IMR-90 (cell line): ENCODE results near the gene EIF4B. TPM values are rescaled to one million over a fixed set of nuclear protein-coding genes. Genes with fewer than 3 reads are reported as not detected.

Source experiments
- ATAC-seq: fragments of 200-7000 bp; cut with Tn5 transposase; 2 replicates; pipeline ENCODE4 v1.9.1; 2020; ENCODE audit warnings: low read depth, mild to moderate bottlenecking, moderate library complexity
- BruUV-seq: library from RNA; stranded (reverse); fragments of 400-500 nt; replicated peaks from 2 replicates; lab custom pipeline; 2021; lab: Mats Ljungman, UMichigan
- CTCF ChIA-PET: fragments of 300-600 bp; formaldehyde crosslinking; extraction: SDS; loops from one replicate; lab custom pipeline; 2021; ENCODE audit warnings: antibody characterized with exemption; lab: Yijun Ruan, JAX
- POLR2A ChIA-PET: fragments of 300-600 bp; sonication (Branson Sonifier 250); formaldehyde crosslinking; loops from one replicate; lab custom pipeline; 2022; ENCODE audit warnings: antibody characterized with exemption; ENCODE audit not compliant: unreplicated experiment; lab: Charles Lee
- DNase-seq: peaks from one replicate; pipeline ENCODE4 v3.0.0; 2013
- H2AFZ ChIP-seq: replicated peaks from 2 replicates; pipeline ENCODE3; 2013; ENCODE audit warnings: low read length, mild to moderate bottlenecking; ENCODE audit not compliant: poor library complexity
- H2AK5ac ChIP-seq: 2 replicates; pipeline ENCODE4 v1.6.1; 2013; ENCODE audit warnings: low read depth, low read length, inconsistent platforms
- H2AK9ac ChIP-seq: replicated peaks from 2 replicates; pipeline ENCODE3; 2013; ENCODE audit warnings: mild to moderate bottlenecking, low read depth, low read length, moderate library complexity; ENCODE audit not compliant: poor library complexity
- H2BK120ac ChIP-seq: 2 replicates; pipeline ENCODE4 v1.6.1; 2013; ENCODE audit warnings: low read depth, low read length, inconsistent platforms
- H2BK15ac ChIP-seq: 3 replicates; pipeline ENCODE4 v1.6.1; 2013; ENCODE audit warnings: low read depth, low read length, inconsistent platforms
- H2BK20ac ChIP-seq: 2 replicates; pipeline ENCODE4 v1.6.1; 2013; ENCODE audit warnings: low read depth, mild to moderate bottlenecking, inconsistent platforms, low read length, moderate library complexity
- H2BK5ac ChIP-seq: 2 replicates; pipeline ENCODE4 v1.6.1; 2013; ENCODE audit warnings: mild to moderate bottlenecking, low read depth, low read length, inconsistent platforms; ENCODE audit not compliant: poor library complexity, severe bottlenecking
- H3K14ac ChIP-seq: replicated peaks from 2 replicates; pipeline ENCODE4 v1.6.1; 2013; ENCODE audit warnings: low read depth, low read length, inconsistent platforms
- H3K18ac ChIP-seq: 2 replicates; pipeline ENCODE4 v1.6.1; 2013; ENCODE audit warnings: low read depth, low read length, control low read depth
- H3K23ac ChIP-seq: 2 replicates; pipeline ENCODE4 v1.6.1; 2013; ENCODE audit warnings: low read depth, low read length, inconsistent platforms
- H3K27ac ChIP-seq: 2 replicates; pipeline ENCODE4 v1.5.1; 2013; ENCODE audit warnings: mild to moderate bottlenecking, control low read depth, low read length; ENCODE audit not compliant: insufficient read depth
- H3K27me3 ChIP-seq: 2 replicates; pipeline ENCODE4 v1.6.1; 2013; ENCODE audit warnings: low read length; ENCODE audit not compliant: control insufficient read depth, insufficient read depth
- H3K36me3 ChIP-seq: 2 replicates; pipeline ENCODE4 v1.6.1; 2013; ENCODE audit warnings: low read length, mixed read lengths; ENCODE audit not compliant: control insufficient read depth, insufficient read depth
- H3K4ac ChIP-seq: 2 replicates; pipeline ENCODE4 v1.6.1; 2013; ENCODE audit warnings: low read depth, low read length, inconsistent platforms
- H3K4me1 ChIP-seq: 2 replicates; pipeline ENCODE4 v1.6.1; 2013; ENCODE audit warnings: low read length, mixed read lengths; ENCODE audit not compliant: control insufficient read depth, insufficient read depth
- H3K4me2 ChIP-seq: 2 replicates; pipeline ENCODE4 v1.6.1; 2013; ENCODE audit warnings: low read depth, mild to moderate bottlenecking, control low read depth, low read length, moderate library complexity
- H3K4me3 ChIP-seq: 2 replicates; pipeline ENCODE4 v1.5.1; 2013; ENCODE audit warnings: low read depth, mild to moderate bottlenecking, control low read depth, low read length, moderate library complexity; ENCODE audit not compliant: insufficient read depth
- H3K56ac ChIP-seq: 2 replicates; pipeline ENCODE4 v1.6.1; 2013; ENCODE audit warnings: low read length, inconsistent platforms; ENCODE audit not compliant: insufficient read depth; ENCODE audit errors: extremely low read depth
- H3K79me1 ChIP-seq, 2 experiments: 2 replicates each; pipeline ENCODE4 v1.6.1; 2013; ENCODE audit warnings: low read length in 2 of 2, inconsistent platforms in 1 of 2, low read depth in 1 of 2
- H3K9ac ChIP-seq: 2 replicates; pipeline ENCODE4 v1.6.1; 2013; ENCODE audit warnings: low read depth, low read length, control low read depth
- H3K9me1 ChIP-seq: 2 replicates; pipeline ENCODE4 v1.6.1; 2013; ENCODE audit warnings: low read length, inconsistent platforms; ENCODE audit not compliant: insufficient read depth
- H3K9me3 ChIP-seq: 2 replicates; pipeline ENCODE4 v1.6.1; 2013; ENCODE audit warnings: low read length; ENCODE audit not compliant: control insufficient read depth, insufficient read depth
- H4K20me1 ChIP-seq: 2 replicates; pipeline ENCODE4 v1.6.1; 2013; ENCODE audit warnings: low read length, inconsistent platforms; ENCODE audit not compliant: insufficient read depth
- H4K5ac ChIP-seq: 2 replicates; pipeline ENCODE4 v1.6.1; 2013; ENCODE audit warnings: mild to moderate bottlenecking, low read depth, low read length, control low read depth
- H4K8ac ChIP-seq, 2 experiments: 2 replicates each; pipeline ENCODE4 v1.6.1; 2013; ENCODE audit warnings: low read depth in 2 of 2, low read length in 2 of 2, control low read depth in 1 of 2, inconsistent platforms in 1 of 2
- H4K91ac ChIP-seq: 2 replicates; pipeline ENCODE4 v1.6.1; 2013; ENCODE audit warnings: low read depth, low read length, inconsistent platforms; ENCODE audit not compliant: insufficient read depth
- CHD1 ChIP-seq: IDR thresholded peaks from 2 replicates; pipeline ENCODE4 v1.6.1; 2012; ENCODE audit warnings: low read depth, low read length, improper control_type of control experiment
- CTCF ChIP-seq: conservative IDR thresholded peaks from 2 replicates; pipeline ENCODE4 v1.5.1; 2012; ENCODE audit warnings: mild to moderate bottlenecking, low read depth, low read length, improper control_type of control experiment
- WGBS, 2 experiments: methylation state at CpG; one replicate each; pipeline versions ENCODE4 v1.1.5 to v1.1.7; 2013; ENCODE audit warnings: missing lambda C conversion rate in 2 of 2; ENCODE audit not compliant: insufficient read length in 1 of 2; ENCODE audit errors: extremely low coverage in 2 of 2; 5-methylcytosine and 5-hydroxymethylcytosine counted together
- dilution Hi-C: fragments of 300-500 bp; cut with HindIII; formaldehyde crosslinking; loops from one replicate; pipeline ENCODE4 v1.14.3; 2018; ENCODE audit warnings: low sequenced_read_pairs; ENCODE audit not compliant: unreplicated experiment
- in situ Hi-C: fragments of 300-500 bp; cut with MboI; formaldehyde crosslinking; loops from 3 replicates; pipeline ENCODE4 v1.14.3; 2019; ENCODE audit warnings: low sequenced_read_pairs, inconsistent platforms, mixed read lengths
- intact Hi-C: fragments of 100-400 bp; cut with micrococcal nuclease; formaldehyde crosslinking; loops from 2 replicates; pipeline ENCODE4 v1.10.0; 2022
- polyA plus RNA-seq, 3 experiments: library from polyadenylated mRNA; depleted of rRNA; stranded (reverse); fragments of >200 nt; gene quantifications; 2 replicates each; pipeline ENCODE4 v1.2.3, GENCODE V29; 2012; ENCODE audit warnings: low replicate concordance in 1 of 3
- total RNA-seq: library from RNA; depleted of rRNA; stranded (reverse); fragments of >200 nt; gene quantifications from 2 replicates; pipeline ENCODE4 v1.2.3, GENCODE V29; 2012

The EIF4B gene
- total and polyA plus RNA-seq, 2 of the 4 experiments (the other 2 are of a cell fraction), result 313 to 671 TPM

- no peak overlapping the region for H3K4me2 ChIP-seq
- peaks cover 72% of the 10 kb centered on the region for H3K36me3 ChIP-seq
- H2AK9ac ChIP-seq, result no peak overlapping the region
- no peak overlapping the region for H2BK15ac ChIP-seq
- intact Hi-C loops, result no loop called here
- no peak overlapping the region for H3K14ac ChIP-seq
- no peak overlapping the region for H2AFZ ChIP-seq
- H4K5ac ChIP-seq, result no peak overlapping the region
- no peak overlapping the region for H4K91ac ChIP-seq
- H3K27me3 ChIP-seq, result no peaks in the 10 kb centered on the region
- no peak overlapping the region for H2BK20ac ChIP-seq
- H3K9me1 ChIP-seq, result peaks cover 21% of the 10 kb centered on the region
- H2AK5ac ChIP-seq, result no peak overlapping the region
- ATAC-seq (no peak), DNase-seq (no peak)
- POLR2A ChIA-PET, result no interaction called here
- H3K4ac ChIP-seq, result no peak overlapping the region
- no peak overlapping the region for H3K9ac ChIP-seq
- BruUV-seq, result no TSS peak
- no peak overlapping the region for H3K56ac ChIP-seq
- TF ChIP-seq CTCF (no peak), CHD1 (no peak)
- no peak overlapping the region for H3K18ac ChIP-seq
- CTCF ChIA-PET, result no interaction called here
- no peak overlapping the region for H3K4me3 ChIP-seq
- H3K27ac ChIP-seq, result no peak overlapping the region
- no peak overlapping the region for H3K23ac ChIP-seq
- peaks cover 0 to 48% of the 10 kb centered on the region in 2 experiments; a peak in 3 of 4 replicates for H3K79me1 ChIP-seq
- no peak overlapping the region for H2BK5ac ChIP-seq
- no peaks in the 10 kb centered on the region for H3K9me3 ChIP-seq
- dilution Hi-C loops, result no loop called here
- peaks cover 28% of the 10 kb centered on the region for H3K4me1 ChIP-seq
- WGBS, 2 experiments, result no CpG with 5 or more reads among the region's 5 CpGs
- no peak overlapping the region for H2BK120ac ChIP-seq
- no peak overlapping the region for H4K8ac ChIP-seq
- peaks cover 11% of the 10 kb centered on the region for H4K20me1 ChIP-seq
- in situ Hi-C loops, result no loop called here
These were observed 50.0 kb downstream of the EIF4B start for GRCh38 chr12:53056296-53056695.
